Bronchial epithelial cell (primary cell): ENCODE data around the gene ACTC1. TPM values are rescaled to one million over a fixed set of nuclear protein-coding genes. Genes with fewer than 3 reads are reported as not detected.

Experiments
- DNase-seq: peaks from one replicate; pipeline ENCODE4 v3.0.0-alpha.2; 2010; ENCODE audit warnings: low read depth
- FAIRE-seq: peaks from 2 replicates; lab custom pipeline; 2011; peaks lifted over from hg19 to GRCh38; lab: Jason Lieb, UNC
- H3K27me3 ChIP-seq: 2 replicates; pipeline ENCODE4 v1.5.1; 2011; ENCODE audit warnings: low read length; ENCODE audit not compliant: control insufficient read depth, insufficient read depth
- H3K36me3 ChIP-seq: 2 replicates; pipeline ENCODE4 v1.5.1; 2011; ENCODE audit warnings: low read length; ENCODE audit not compliant: control insufficient read depth, insufficient read depth
- H3K4me3 ChIP-seq: 2 replicates; pipeline ENCODE4 v1.5.1; 2011; ENCODE audit warnings: mild to moderate bottlenecking, low read depth, low read length, control low read depth
- CTCF ChIP-seq: IDR thresholded peaks from 2 replicates; pipeline ENCODE4 v1.5.1; 2011; ENCODE audit warnings: mild to moderate bottlenecking, moderate library complexity, low read length, control low read depth, inconsistent platforms; ENCODE audit not compliant: insufficient read depth, severe bottlenecking
- total RNA-seq: library from RNA; depleted of rRNA; stranded (reverse); fragments of >200 nt; gene quantifications from 2 replicates; pipeline ENCODE4 v1.2.1, GENCODE V29; 2014

The ACTC1 gene
- total RNA-seq, 1 donor from 2014 or later: not detected

- DNase-seq (no peak), FAIRE-seq (no peak)
- no peak for TF ChIP-seq CTCF
- Histone ChIP-seq H3K36me3 (no peaks in the 10 kb centered on the region), H3K27me3 (peaks cover 16% of the 10 kb centered on the region), H3K4me3 (no peak overlapping the region)
Measured at GRCh38 chr15:34760909-34761308, 34.4 kb downstream of the ACTC1 start.

- H3K36me3 ChIP-seq: no peaks in the 10 kb centered on the region
- FAIRE-seq (no peak), DNase-seq (no peak)
- no peak for TF ChIP-seq CTCF
- peaks cover 23% of the 10 kb centered on the region for H3K27me3 ChIP-seq
- no peak overlapping the region for H3K4me3 ChIP-seq
Measured at GRCh38 chr15:34759992-34760391, 35.4 kb downstream of the ACTC1 start.

GRCh38 chr15:34759347-34759746 lies 36.0 kb downstream of the ACTC1 start:
- no peak for FAIRE-seq
- H3K27me3 ChIP-seq: peaks cover 26% of the 10 kb centered on the region
- no peak for TF ChIP-seq CTCF

GRCh38 chr15:34757262-34757661 lies 38.1 kb downstream of the ACTC1 start:
- TF ChIP-seq CTCF: no peak
- no peaks in the 10 kb centered on the region for H3K36me3 ChIP-seq
- H3K4me3 ChIP-seq: no peak overlapping the region
- H3K27me3 ChIP-seq: peaks cover 32% of the 10 kb centered on the region
- FAIRE-seq (no peak), DNase-seq (no peak)

More at GRCh38 chr15:34759347-34759746, 36.0 kb downstream of the ACTC1 start:
- no peak for DNase-seq
- Histone ChIP-seq H3K4me3 (no peak overlapping the region), H3K36me3 (no peaks in the 10 kb centered on the region)

- peaks cover 32% of the 10 kb centered on the region for H3K27me3 ChIP-seq
- no peaks in the 10 kb centered on the region for H3K36me3 ChIP-seq
- H3K4me3 ChIP-seq: no peak overlapping the region
- no peak for TF ChIP-seq CTCF
- DNase-seq (no peak), FAIRE-seq (no peak)
Measured at GRCh38 chr15:34755419-34755773, 40.0 kb downstream of the ACTC1 start.

GRCh38 chr15:34754674-34755418 lies 40.5 kb downstream of the ACTC1 start, which contains the start of gene GJD2:
GJD2 (minus strand) TSS chr15:34754998; CDS start chr15:34754488, 510 bp downstream.
- DNase-seq (no peak), FAIRE-seq (no peak)
- H3K36me3 ChIP-seq: no peaks in the 10 kb centered on the region
- no peak within 1 kb of the TSS for H3K4me3 ChIP-seq
- peaks cover 29% of the 10 kb centered on the region for H3K27me3 ChIP-seq
- no peak for TF ChIP-seq CTCF
